Psoas muscle (tissue), 8 donors: ENCODE results near the gene PDZK1IP1. TPM values are rescaled to one million over a fixed set of nuclear protein-coding genes. Genes with fewer than 3 reads are reported as not detected.

ENCODE experiments used
- ATAC-seq, 4 donors: fragments of 200-7000 bp; cut with Tn5 transposase; one replicate each; pipeline ENCODE4 v1.9.1; 2020; ENCODE audit warnings: moderate library complexity in 3 of 4, mild to moderate bottlenecking in 2 of 4
- DNase-seq, 2 donors: peaks; one replicate each; pipeline ENCODE4 v3.0.0-alpha.2; 2020
- H3K27ac ChIP-seq: fragments of 200-600 bp; one replicate; pipeline ENCODE4 v1.8.0; 2022
- H3K27me3 ChIP-seq, 3 donors: fragments of 200-600 bp in 1 of 3; one replicate each; pipeline versions ENCODE4 v1.6.1 to v1.8.0; 2013 to 2022; ENCODE audit warnings: low read length in 2 of 3, mild to moderate bottlenecking in 2 of 3, moderate library complexity in 1 of 3; ENCODE audit not compliant: insufficient read depth in 3 of 3
- H3K36me3 ChIP-seq, 2 donors: fragments of 200-600 bp in 1 of 2; one replicate each; pipeline versions ENCODE4 v1.6.1 to v1.8.0; 2013 to 2022; ENCODE audit warnings: low read depth in 1 of 2, mild to moderate bottlenecking in 1 of 2, moderate library complexity in 1 of 2; ENCODE audit not compliant: insufficient read depth in 1 of 2
- H3K4me1 ChIP-seq: fragments of 200-600 bp; one replicate; pipeline ENCODE4 v1.8.0; 2022
- H3K4me3 ChIP-seq: fragments of 200-600 bp; one replicate; pipeline ENCODE4 v1.8.0; 2022; ENCODE audit warnings: mild to moderate bottlenecking
- H3K9me3 ChIP-seq: fragments of 200-600 bp; one replicate; pipeline ENCODE4 v1.8.0; 2022
- CTCF ChIP-seq: fragments of 200-600 bp; IDR thresholded peaks from one replicate; pipeline ENCODE4 v1.8.0; 2022; ENCODE audit warnings: antibody characterized with exemption
- WGBS, 3 donors: extraction: QIAGEN DNeasy Blood & Tissue Kit; methylation state at CpG; one replicate each; pipeline versions ENCODE4 v1.1.6 to v1.1.7; 2013; 5-methylcytosine and 5-hydroxymethylcytosine counted together
- intact Hi-C, 2 donors: fragments of 100-400 bp; cut with DNase I; formaldehyde crosslinking; loops; one replicate each; pipeline versions ENCODE4 v1.11.0 to v1.14.2; 2022
- polyA plus RNA-seq, 3 donors: library from polyadenylated mRNA; stranded (reverse); fragments of 200-250 nt; gene quantifications; one replicate each; pipeline ENCODE4 v1.2.3, GENCODE V29; 2013
- total RNA-seq, 4 donors: library from RNA; stranded (reverse); fragmentation: NEBNext Ultra II Directional in 2 of 4; extraction: Animal tissue kit (Norgen Biotek cat#: 25700) in 2 of 4; gene quantifications; one replicate each; pipeline versions ENCODE4 v1.2.1 to v1.2.4, GENCODE V29; 2021 to 2023
- donor health status: healthy with polysubstance abuse.
- donor health status: DM: no; HTN: no; CAD: no; lungs with moderate emphysema.
- donor health status: Bipolar disorder and iron deficiency.
- donor health status: healthy.
- donor health status: DM: yes; HTN: yes; CAD: no.
- donor health status: DM: no; HTN: no; CAD: no.
- donor health status: DM: no; HTN: no; CAD: no.
- donor health status: DM: yes; HTN: yes; CAD: no.

Gene PDZK1IP1
- total and polyA plus RNA-seq, 7 donors = 0.11 to 1.4 (median 0.39) TPM; not detected in 1

- TF ChIP-seq CTCF = no peak
- Histone ChIP-seq H3K9me3 (no peaks in the 10 kb centered on the region), H3K27ac (no peak overlapping the region), H3K27me3 (peaks cover 0 to 35% (median 6%) of the 10 kb centered on the region in 3 donors), H3K4me3 (no peak overlapping the region), H3K4me1 (no peaks in the 10 kb centered on the region), H3K36me3 (no peaks in the 10 kb centered on the region)
- intact Hi-C loops = loop anchor here in 1 of 2 donors (2.0 kb wide), 1 partner anchor 18 kb away; no protein-coding TSS in a partner anchor
- DNase-seq (no peak), ATAC-seq (no peak)
- WGBS, 3 donors = 80 to 84% (median 82%) methylated on average over 4 of the region's 4 CpGs
Measured at GRCh38 chr1:47219001-47219400, 29.2 kb upstream of the PDZK1IP1 start.

GRCh38 chr1:47216278-47217059 lies 26.6 kb upstream of the PDZK1IP1 start:
- intact Hi-C loops = no loop called here
- no peaks in the 10 kb centered on the region for H3K9me3 ChIP-seq
- peaks cover 0 to 9% (median 0%) of the 10 kb centered on the region in 3 donors for H3K27me3 ChIP-seq
- H3K4me1 ChIP-seq = no peaks in the 10 kb centered on the region
- no peak for DNase-seq
- TF ChIP-seq CTCF = no peak
- no peak overlapping the region for H3K27ac ChIP-seq
- 80 to 86% (median 86%) methylated on average over 12 of the region's 12 CpGs for WGBS, 3 donors
- H3K36me3 ChIP-seq = no peaks in the 10 kb centered on the region
- ATAC-seq = no peak
- no peak overlapping the region for H3K4me3 ChIP-seq

- H3K27ac ChIP-seq = no peak overlapping the region
- no peak for ATAC-seq
- H3K4me3 ChIP-seq = no peak overlapping the region
- no peak for TF ChIP-seq CTCF
- no peaks in the 10 kb centered on the region for H3K9me3 ChIP-seq
- H3K27me3 ChIP-seq = peaks cover 0 to 2% (median 0%) of the 10 kb centered on the region in 3 donors
- intact Hi-C loops = no loop called here
- DNase-seq = no peak
- no peaks in the 10 kb centered on the region for H3K36me3 ChIP-seq
- 85 to 89% (median 87%) methylated on average over 4 of the region's 4 CpGs for WGBS, 3 donors
- H3K4me1 ChIP-seq = no peaks in the 10 kb centered on the region
Measured at GRCh38 chr1:47215713-47216112, 25.9 kb upstream of the PDZK1IP1 start.

GRCh38 chr1:47214549-47214948 lies 24.7 kb upstream of the PDZK1IP1 start:
- H3K4me3 ChIP-seq = no peak overlapping the region
- WGBS, 3 donors = 77 to 85% (median 78%) methylated on average over 3 of the region's 3 CpGs
- H3K4me1 ChIP-seq = no peaks in the 10 kb centered on the region
- TF ChIP-seq CTCF = no peak
- H3K27ac ChIP-seq = no peak overlapping the region
- ATAC-seq (no peak), DNase-seq (no peak)
- H3K27me3 ChIP-seq = no peaks in the 10 kb centered on the region
- H3K36me3 ChIP-seq = no peaks in the 10 kb centered on the region
- intact Hi-C loops = no loop called here
- H3K9me3 ChIP-seq = no peaks in the 10 kb centered on the region
